ENCODE data around the gene LACTB. TPM values are rescaled to one million over a fixed set of nuclear protein-coding genes. Genes with fewer than 3 reads are reported as not detected.

The LACTB gene
- total RNA-seq, 4 donors from 2014 or later: 35.4 to 41.1 (median 38.6) TPM

- no peak overlapping the region for H3K27ac ChIP-seq
- in situ Hi-C loops (cut with MboI; ENCODE audit: low sequenced_read_pairs in 4 of 4): no loop called here
- TF ChIP-seq POLR2A (IDR thresholded peaks at IDR 0.05) (no peak), CTCF (IDR thresholded peaks at IDR 0.05 in 4 of 5, conservative IDR thresholded peaks at IDR 0.05 in 1 of 5) (no peak)
- no peak overlapping the region for H3K4me3 ChIP-seq
- no peak for DNase-seq
- intact Hi-C loops (cut with DNase I; ENCODE audit: low total_unique reads): no loop called here
- H3K36me3 ChIP-seq: no peaks in the 10 kb centered on the region
- no peaks in the 10 kb centered on the region for H3K9me3 ChIP-seq
- ATAC-seq: no peak
- H3K4me1 ChIP-seq: no peaks in the 10 kb centered on the region
- H3K27me3 ChIP-seq: no peaks in the 10 kb centered on the region
These were observed 11.7 kb upstream of the LACTB start for GRCh38 chr15:63109920-63110319.

- TF ChIP-seq CTCF (IDR thresholded peaks at IDR 0.05 in 4 of 5, conservative IDR thresholded peaks at IDR 0.05 in 1 of 5): no peak
- TF ChIP-seq POLR2A (IDR thresholded peaks at IDR 0.05): no peak
These were observed 11.1 kb upstream of the LACTB start for GRCh38 chr15:63110428-63111026.

GRCh38 chr15:63111481-63111880 lies 10.2 kb upstream of the LACTB start:
- Histone ChIP-seq H3K27ac (no peak overlapping the region), H3K4me1 (no peaks in the 10 kb centered on the region), H3K9me3 (no peaks in the 10 kb centered on the region), H3K27me3 (no peaks in the 10 kb centered on the region), H3K4me3 (no peak overlapping the region), H3K36me3 (no peaks in the 10 kb centered on the region)
- no peak for TF ChIP-seq POLR2A (IDR thresholded peaks at IDR 0.05)
- in situ Hi-C loops (cut with MboI; ENCODE audit: low sequenced_read_pairs in 4 of 4): no loop called here
- ATAC-seq (peak in 1 of 2 donors; percentile 39), DNase-seq (peak in 1 of 2 donors; percentile 24)
- intact Hi-C loops (cut with DNase I; ENCODE audit: low total_unique reads): no loop called here

More at GRCh38 chr15:63110428-63111026, 11.1 kb upstream of the LACTB start:
- DNase-seq: no peak
- Histone ChIP-seq H3K4me3 (no peak overlapping the region), H3K4me1 (no peaks in the 10 kb centered on the region), H3K27ac (no peak overlapping the region), H3K9me3 (no peaks in the 10 kb centered on the region), H3K27me3 (no peaks in the 10 kb centered on the region), H3K36me3 (no peaks in the 10 kb centered on the region)
- intact Hi-C loops (cut with DNase I; ENCODE audit: low total_unique reads) (no loop called here), in situ Hi-C loops (cut with MboI; ENCODE audit: low sequenced_read_pairs in 4 of 4) (no loop called here)
- no peak for ATAC-seq

DNA sequence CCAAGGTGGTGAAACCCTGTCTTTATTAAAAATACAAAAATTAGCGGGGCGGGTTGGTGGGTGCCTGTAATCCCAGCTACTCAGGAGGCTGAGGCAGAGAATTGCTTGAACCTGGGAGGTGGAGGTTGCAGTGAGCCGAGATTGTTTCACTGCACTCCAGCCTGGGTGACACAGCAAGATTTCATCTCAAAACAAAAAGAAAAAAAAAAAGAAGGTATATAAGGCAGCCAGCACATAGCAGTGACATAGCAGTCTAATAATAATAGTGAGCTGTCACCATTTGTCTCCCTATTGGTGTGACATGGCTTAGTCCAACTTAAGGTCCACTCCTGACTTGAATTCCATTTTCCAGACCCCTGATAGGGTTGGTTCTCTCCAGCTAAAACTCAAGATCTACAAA lies 8.8 kb upstream of the LACTB start:
- Histone ChIP-seq H3K4me3 (no peak overlapping the region), H3K36me3 (no peaks in the 10 kb centered on the region), H3K27me3 (no peaks in the 10 kb centered on the region), H3K27ac (no peak overlapping the region), H3K4me1 (no peaks in the 10 kb centered on the region), H3K9me3 (no peaks in the 10 kb centered on the region)
- ATAC-seq: no peak
- intact Hi-C loops (cut with DNase I; ENCODE audit: low total_unique reads): no loop called here
- no peak for DNase-seq
- TF ChIP-seq CTCF (IDR thresholded peaks at IDR 0.05 in 4 of 5, conservative IDR thresholded peaks at IDR 0.05 in 1 of 5) (no peak), POLR2A (IDR thresholded peaks at IDR 0.05) (no peak)
- in situ Hi-C loops (cut with MboI; ENCODE audit: low sequenced_read_pairs in 4 of 4): no loop called here

DNA sequence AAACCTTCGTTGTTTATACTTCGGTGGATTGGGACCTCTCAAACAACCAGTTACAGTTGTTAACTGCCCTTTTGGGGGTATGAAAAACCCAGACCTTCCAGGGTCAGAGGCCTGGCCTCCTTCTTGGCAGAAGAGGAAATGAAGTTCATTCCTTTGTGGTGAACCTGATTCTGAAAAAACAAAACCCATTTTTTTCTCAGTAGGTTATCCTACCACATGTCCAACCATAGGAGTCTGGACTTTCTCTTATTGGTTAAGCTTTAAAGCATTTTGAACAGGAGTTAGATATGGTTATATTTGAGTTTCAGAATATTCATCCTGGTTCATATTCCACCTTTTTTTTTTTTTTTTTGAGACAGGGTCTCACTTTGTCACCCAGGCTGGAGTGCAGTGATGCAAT lies 7.2 kb upstream of the LACTB start:
- in situ Hi-C loops (cut with MboI; ENCODE audit: low sequenced_read_pairs in 4 of 4): no loop called here
- Histone ChIP-seq H3K27ac (no peak overlapping the region), H3K4me3 (no peak overlapping the region), H3K4me1 (no peaks in the 10 kb centered on the region), H3K9me3 (no peaks in the 10 kb centered on the region), H3K36me3 (no peaks in the 10 kb centered on the region), H3K27me3 (no peaks in the 10 kb centered on the region)
- DNase-seq (no peak), ATAC-seq (no peak)
- intact Hi-C loops (cut with DNase I; ENCODE audit: low total_unique reads): no loop called here
- TF ChIP-seq CTCF (IDR thresholded peaks at IDR 0.05 in 4 of 5, conservative IDR thresholded peaks at IDR 0.05 in 1 of 5) (no peak), POLR2A (IDR thresholded peaks at IDR 0.05) (no peak)
